Superior temporal gyrus (tissue), 1 donor: ENCODE measurements around the gene IQCF6.
A peak's percentile ranks its signal among the peaks of the same experiment; 100 is the strongest.
"Not testable (repeated sequence)": the region's sequence is repeated elsewhere in the genome, so short reads cannot be mapped to it uniquely, and the experiment has no call there.

Source experiments
- DNase-seq: peaks from one replicate; pipeline ENCODE4 v3.0.0-alpha.2; 2016; ENCODE audit errors: extremely low spot score

The IQCF6 gene

GRCh38 chr3:51779137-51779536, at the start of gene IQCF6:
Gene IQCF6 (minus strand): TSS chr3:51779237. CDS start chr3:51779224, 13 bp downstream.
- no peak for DNase-seq

GRCh38 chr3:51828297-51828696, 49.3 kb upstream of the IQCF6 start:
- no peak for DNase-seq

- no peak for DNase-seq
These were observed 40.8 kb upstream of the IQCF6 start for GRCh38 chr3:51819709-51820406.

GRCh38 chr3:51819151-51819550, 40.1 kb upstream of the IQCF6 start:
- no peak for DNase-seq

- DNase-seq: no peak
These were observed 38.3 kb upstream of the IQCF6 start for GRCh38 chr3:51817375-51817774.

GRCh38 chr3:51816723-51817122, 37.7 kb upstream of the IQCF6 start:
- DNase-seq: no peak

GRCh38 chr3:51815614-51816013, 36.6 kb upstream of the IQCF6 start:
- DNase-seq: no peak

GRCh38 chr3:51814034-51814433, 35.0 kb upstream of the IQCF6 start:
- no peak for DNase-seq

- DNase-seq: peak; percentile 11
These were observed 34.5 kb upstream of the IQCF6 start for GRCh38 chr3:51813539-51813938.

GRCh38 chr3:51808934-51809333, 29.9 kb upstream of the IQCF6 start:
- DNase-seq: no peak

GRCh38 chr3:51802106-51802703, 23.2 kb upstream of the IQCF6 start:
- DNase-seq: no peak

GRCh38 chr3:51800750-51801125, 21.7 kb upstream of the IQCF6 start:
- no peak for DNase-seq

- peak; percentile 84 for DNase-seq
These were observed 21.1 kb upstream of the IQCF6 start for GRCh38 chr3:51799879-51800749.

GRCh38 chr3:51798411-51798963, 19.4 kb upstream of the IQCF6 start:
- peak; percentile 35 for DNase-seq

- no peak for DNase-seq
These were observed 17.8 kb upstream of the IQCF6 start for GRCh38 chr3:51796854-51797253.

- no peak for DNase-seq
These were observed 15.2 kb upstream of the IQCF6 start for GRCh38 chr3:51794206-51794605.

GRCh38 chr3:51792206-51792605, 13.2 kb upstream of the IQCF6 start:
- no peak for DNase-seq

GRCh38 chr3:51789437-51789836, 10.4 kb upstream of the IQCF6 start:
- no peak for DNase-seq

- not testable (repeated sequence) for DNase-seq
These were observed 8.5 kb upstream of the IQCF6 start for GRCh38 chr3:51787576-51787975.

- no peak for DNase-seq
These were observed 7.2 kb upstream of the IQCF6 start for GRCh38 chr3:51786267-51786666.

- no peak for DNase-seq
These were observed 483 bp downstream of the IQCF6 start for GRCh38 chr3:51778554-51778953.

- peak; percentile 15 for DNase-seq
These were observed 1.1 kb downstream of the IQCF6 start for GRCh38 chr3:51777985-51778384.
